Keratinocyte (primary cell): ENCODE measurements around the gene TENT4B. TPM values are rescaled to one million over a fixed set of nuclear protein-coding genes. Genes with fewer than 3 reads are reported as not detected.
"Not testable (repeated sequence)": the region's sequence is repeated elsewhere in the genome, so short reads cannot be mapped to it uniquely, and the experiment has no call there.

Experiments used
- DNase-seq: peaks from one replicate; pipeline ENCODE4 v3.0.0-alpha.2; 2011; ENCODE audit warnings: low read depth, missing footprints, low spot score
- FAIRE-seq: peaks from 2 replicates; lab custom pipeline; 2011; peaks lifted over from hg19 to GRCh38; lab: Jason Lieb, UNC
- H2AFZ ChIP-seq: 2 replicates; pipeline ENCODE4 v1.6.0; 2012; ENCODE audit warnings: low read length, control low read depth, inconsistent platforms; ENCODE audit not compliant: control insufficient read depth
- H3K27ac ChIP-seq: 2 replicates; pipeline ENCODE4 v1.5.1; 2011; ENCODE audit warnings: low read length; ENCODE audit not compliant: control insufficient read depth, insufficient read depth
- H3K27me3 ChIP-seq: 3 replicates; pipeline ENCODE4 v1.6.0; 2011; ENCODE audit warnings: low read length; ENCODE audit not compliant: control insufficient read depth, insufficient read depth; ENCODE audit errors: extremely low read depth
- H3K36me3 ChIP-seq, 2 experiments: 2 replicates in 1 of 2; 3 replicates in 1 of 2; pipeline ENCODE4 v1.5.1; 2011; ENCODE audit warnings: low read length in 2 of 2, mild to moderate bottlenecking in 1 of 2; ENCODE audit not compliant: control insufficient read depth in 2 of 2, insufficient read depth in 2 of 2; ENCODE audit errors: extremely low read depth in 1 of 2
- H3K4me1 ChIP-seq: 3 replicates; pipeline ENCODE4 v1.5.1; 2011; ENCODE audit warnings: low read length; ENCODE audit not compliant: control insufficient read depth, insufficient read depth; ENCODE audit errors: extremely low read depth
- H3K4me2 ChIP-seq: 3 replicates; pipeline ENCODE4 v1.6.0; 2011; ENCODE audit warnings: low read depth, low read length; ENCODE audit not compliant: control insufficient read depth, insufficient read depth; ENCODE audit errors: extremely low read depth
- H3K4me3 ChIP-seq, 3 experiments: fragments of 200-600 bp in 1 of 3; sonication (generic) in 1 of 3; 2 replicates in 2 of 3; 3 replicates in 1 of 3; pipeline ENCODE4 v1.5.1; 2011 to 2016; ENCODE audit warnings: low read length in 3 of 3, mild to moderate bottlenecking in 3 of 3, control low read depth in 2 of 3, inconsistent platforms in 1 of 3, low read depth in 1 of 3, mixed read lengths in 1 of 3, mixed run types in 1 of 3, moderate library complexity in 1 of 3; ENCODE audit not compliant: control insufficient read depth in 2 of 3, insufficient read depth in 2 of 3; ENCODE audit errors: extremely low read depth in 1 of 3
- H3K79me2 ChIP-seq: 2 replicates; pipeline ENCODE4 v1.6.0; 2012; ENCODE audit warnings: low read length; ENCODE audit not compliant: control insufficient read depth, insufficient read depth
- H3K9ac ChIP-seq: 3 replicates; pipeline ENCODE4 v1.6.0; 2011; ENCODE audit warnings: low read length; ENCODE audit not compliant: control insufficient read depth, insufficient read depth; ENCODE audit errors: extremely low read depth
- H3K9me1 ChIP-seq: 3 replicates; pipeline ENCODE4 v1.6.0; 2011; ENCODE audit warnings: low read length; ENCODE audit not compliant: control insufficient read depth, insufficient read depth; ENCODE audit errors: extremely low read depth
- H3K9me3 ChIP-seq: 2 replicates; pipeline ENCODE4 v1.5.1; 2012; ENCODE audit warnings: low read depth, low read length; ENCODE audit not compliant: control insufficient read depth
- H4K20me1 ChIP-seq: 3 replicates; pipeline ENCODE4 v1.6.0; 2011; ENCODE audit warnings: low read length; ENCODE audit not compliant: control insufficient read depth, insufficient read depth; ENCODE audit errors: extremely low read depth
- EZH2 ChIP-seq: IDR thresholded peaks from one replicate; pipeline ENCODE4 v1.6.1; 2012; ENCODE audit warnings: inconsistent platforms, mild to moderate bottlenecking, low read length, moderate library complexity
- dilution Hi-C: fragments of 300-500 bp; cut with MboI; formaldehyde crosslinking; loops from one replicate; pipeline ENCODE4 v1.7.0; 2020; ENCODE audit warnings: low sequenced_read_pairs; ENCODE audit not compliant: extremely low pct_ligation_motif_present
- polyA plus RNA-seq, 5 experiments: library from polyadenylated mRNA; depleted of rRNA in 3 of 5; stranded (reverse) in 3 of 5; stranded (forward) in 1 of 5; unstranded in 1 of 5; fragments of >200 nt; gene quantifications; 1 replicate in 1 of 5; 2 replicates in 3 of 5; 3 replicates in 1 of 5; pipeline versions ENCODE4 v1.2.1 to v1.2.3, GENCODE V29; 2011 to 2012; ENCODE audit warnings: missing spikeins in 2 of 5, low read depth in 1 of 5, low replicate concordance in 1 of 5
- TF ChIP-seq, protein P1 (sequence below), 3 experiments: IDR thresholded peaks in 1 of 3; conservative IDR thresholded peaks in 1 of 3; optimal IDR thresholded peaks in 1 of 3; 2 replicates in 2 of 3; 3 replicates in 1 of 3; pipeline versions ENCODE3 to v1.5.1; 2011; ENCODE audit warnings: low read length in 3 of 3, mild to moderate bottlenecking in 3 of 3, moderate library complexity in 2 of 3, control low read depth in 1 of 3, inconsistent platforms in 1 of 3; ENCODE audit not compliant: insufficient read depth in 2 of 3; ENCODE audit errors: extremely low read depth in 1 of 3

The TENT4B gene
- polyA plus RNA-seq, 1 donor (not counting 4 experiments of a cell fraction or from before 2014, with no cell fraction given) = 14.8 TPM

DNA sequence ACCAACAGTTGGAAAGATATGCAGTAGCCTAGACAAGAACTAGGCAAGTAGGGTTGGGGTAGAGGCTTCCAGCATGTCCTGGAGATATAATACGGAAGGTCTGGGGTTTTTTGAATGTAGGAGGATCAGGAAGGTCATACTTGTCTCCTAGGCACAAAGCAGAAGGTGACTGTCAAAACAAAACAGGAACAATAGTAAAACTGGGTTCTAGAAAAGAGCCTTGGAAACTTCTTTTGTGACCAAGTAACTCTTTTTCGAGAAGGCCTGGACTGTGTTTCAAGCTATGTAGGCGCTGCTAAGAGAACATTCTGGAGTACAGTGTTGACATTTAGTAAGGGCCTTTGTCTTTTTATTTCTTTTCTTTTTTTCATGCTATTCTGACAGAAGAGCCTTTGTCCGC lies 26.9 kb upstream of the TENT4B start:
- H3K27me3 ChIP-seq = no peaks in the 10 kb centered on the region

DNA sequence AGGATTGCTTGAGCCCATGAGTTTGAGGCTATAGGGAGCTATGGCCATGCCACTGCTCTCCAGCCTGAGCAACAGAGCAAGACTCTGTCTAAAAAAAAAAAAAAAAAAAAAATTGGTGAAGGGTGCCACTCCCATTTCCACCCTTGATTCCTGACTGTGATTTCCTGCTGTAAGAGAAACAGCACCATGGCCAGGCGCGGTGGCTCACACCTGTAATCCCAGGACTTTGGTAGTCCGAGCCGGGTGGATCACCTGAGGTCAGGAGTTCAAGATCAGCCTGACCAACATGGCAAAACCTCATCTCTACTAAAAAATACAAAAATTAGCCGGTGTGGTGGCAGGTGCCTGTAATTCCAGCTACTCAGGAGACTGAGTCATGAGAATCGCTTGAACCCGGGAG lies 20.5 kb upstream of the TENT4B start:
- H3K4me1 ChIP-seq, H4K20me1 ChIP-seq, H3K79me2 ChIP-seq, DNase-seq, FAIRE-seq, H3K9me3 ChIP-seq, H3K9me1 ChIP-seq, dilution Hi-C loops, H3K4me2 ChIP-seq, H3K4me3 ChIP-seq, H3K27ac ChIP-seq, H2AFZ ChIP-seq, H3K9ac ChIP-seq, H3K36me3 ChIP-seq, H3K27me3 ChIP-seq: not testable (repeated sequence)

More for the DNA sequence above, 26.9 kb upstream of the TENT4B start:
- Histone ChIP-seq H3K9me1 (no peaks in the 10 kb centered on the region), H3K4me3 (no peak overlapping the region), H4K20me1 (no peaks in the 10 kb centered on the region), H3K4me2 (no peak overlapping the region), H3K4me1 (no peaks in the 10 kb centered on the region), H3K79me2 (no peaks in the 10 kb centered on the region), H2AFZ (no peak overlapping the region), H3K36me3 (no peaks in the 10 kb centered on the region), H3K9ac (no peak overlapping the region), H3K27ac (no peak overlapping the region), H3K9me3 (no peaks in the 10 kb centered on the region)
- no peak for DNase-seq
- FAIRE-seq = no peak
- dilution Hi-C loops = no loop called here
- TF ChIP-seq, protein P1, sequence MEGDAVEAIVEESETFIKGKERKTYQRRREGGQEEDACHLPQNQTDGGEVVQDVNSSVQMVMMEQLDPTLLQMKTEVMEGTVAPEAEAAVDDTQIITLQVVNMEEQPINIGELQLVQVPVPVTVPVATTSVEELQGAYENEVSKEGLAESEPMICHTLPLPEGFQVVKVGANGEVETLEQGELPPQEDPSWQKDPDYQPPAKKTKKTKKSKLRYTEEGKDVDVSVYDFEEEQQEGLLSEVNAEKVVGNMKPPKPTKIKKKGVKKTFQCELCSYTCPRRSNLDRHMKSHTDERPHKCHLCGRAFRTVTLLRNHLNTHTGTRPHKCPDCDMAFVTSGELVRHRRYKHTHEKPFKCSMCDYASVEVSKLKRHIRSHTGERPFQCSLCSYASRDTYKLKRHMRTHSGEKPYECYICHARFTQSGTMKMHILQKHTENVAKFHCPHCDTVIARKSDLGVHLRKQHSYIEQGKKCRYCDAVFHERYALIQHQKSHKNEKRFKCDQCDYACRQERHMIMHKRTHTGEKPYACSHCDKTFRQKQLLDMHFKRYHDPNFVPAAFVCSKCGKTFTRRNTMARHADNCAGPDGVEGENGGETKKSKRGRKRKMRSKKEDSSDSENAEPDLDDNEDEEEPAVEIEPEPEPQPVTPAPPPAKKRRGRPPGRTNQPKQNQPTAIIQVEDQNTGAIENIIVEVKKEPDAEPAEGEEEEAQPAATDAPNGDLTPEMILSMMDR (optimal IDR thresholded peaks at IDR 0.05 in 1 of 3, IDR thresholded peaks at IDR 0.05 in 1 of 3, conservative IDR thresholded peaks at IDR 0.05 in 1 of 3; ENCODE audit: extremely low read depth in 1 of 3, insufficient read depth in 2 of 3, low read length in 3 of 3) = no peak
- TF ChIP-seq EZH2 = no peak

DNA sequence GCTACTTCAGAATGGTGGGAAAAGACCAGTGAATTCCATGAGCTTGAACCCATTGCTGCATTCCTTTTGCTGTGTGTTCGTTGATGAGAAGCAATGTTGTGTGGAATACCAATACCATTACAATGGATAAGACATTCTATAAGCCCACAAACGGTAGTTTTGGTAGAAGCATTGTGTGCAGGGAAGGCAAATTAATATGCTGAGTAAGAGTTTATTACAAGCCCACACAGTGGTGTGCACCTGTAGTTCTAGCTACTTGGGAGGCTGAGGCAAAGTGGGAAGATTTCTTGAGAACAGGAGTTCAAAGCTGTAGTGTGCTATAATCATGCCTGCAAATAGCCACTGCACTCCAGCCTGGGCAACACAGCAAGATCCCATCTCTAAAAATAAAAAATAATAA lies 19.9 kb upstream of the TENT4B start:
- Histone ChIP-seq H3K4me3 (no peak overlapping the region), H4K20me1 (no peaks in the 10 kb centered on the region), H3K9me1 (no peaks in the 10 kb centered on the region), H2AFZ (no peak overlapping the region), H3K9me3 (no peaks in the 10 kb centered on the region), H3K27ac (no peak overlapping the region), H3K9ac (no peak overlapping the region), H3K4me2 (no peak overlapping the region), H3K27me3 (peaks cover 3% of the 10 kb centered on the region), H3K4me1 (no peaks in the 10 kb centered on the region), H3K79me2 (no peaks in the 10 kb centered on the region), H3K36me3 (no peaks in the 10 kb centered on the region)
- no peak for FAIRE-seq
- no peak for DNase-seq
- dilution Hi-C loops = no loop called here
- no peak for TF ChIP-seq EZH2
- TF ChIP-seq, protein P1 (optimal IDR thresholded peaks at IDR 0.05 in 1 of 3, IDR thresholded peaks at IDR 0.05 in 1 of 3, conservative IDR thresholded peaks at IDR 0.05 in 1 of 3; ENCODE audit: extremely low read depth in 1 of 3, insufficient read depth in 2 of 3, low read length in 3 of 3) = no peak
